ENCODE measurements around the gene SSNA1.

DNA sequence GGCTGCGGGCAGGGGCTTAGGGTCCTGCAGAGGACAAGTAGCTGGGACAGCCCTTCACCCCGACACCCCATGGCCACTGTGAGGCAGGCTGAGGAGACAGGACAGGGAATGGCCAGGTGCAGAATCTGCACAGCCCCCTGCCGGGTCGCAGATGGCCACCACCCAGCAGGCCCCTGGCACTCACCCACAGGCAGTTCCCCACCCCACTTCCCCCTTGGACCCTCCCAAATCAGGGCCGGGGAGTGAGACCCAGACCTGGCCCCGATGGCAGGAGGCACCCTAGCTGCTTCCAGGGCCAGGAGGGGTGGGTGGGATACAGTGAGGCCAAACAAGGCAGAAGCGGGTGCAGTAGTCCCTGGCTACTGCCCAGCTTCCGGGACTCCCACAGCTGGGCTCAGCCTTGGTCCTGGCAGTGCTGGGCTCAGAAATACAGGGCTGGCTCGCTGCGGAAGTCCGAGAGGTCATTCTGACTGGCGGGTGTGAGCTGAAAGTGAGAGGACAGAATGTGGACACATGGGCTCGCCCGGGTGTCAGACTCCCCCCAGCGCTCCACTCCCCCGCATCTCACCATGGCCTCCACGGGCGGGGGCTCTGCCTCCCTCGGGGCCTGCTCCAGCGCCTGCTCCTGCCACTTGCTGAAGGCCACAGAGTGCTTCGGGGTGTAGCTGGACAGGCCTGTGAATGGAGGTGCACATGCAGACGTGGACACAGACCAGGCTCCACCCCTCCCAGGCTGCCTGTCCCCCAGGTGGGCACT lies 3.4 kb downstream of the SSNA1 start:
- TF ChIP-seq, protein P1, sequence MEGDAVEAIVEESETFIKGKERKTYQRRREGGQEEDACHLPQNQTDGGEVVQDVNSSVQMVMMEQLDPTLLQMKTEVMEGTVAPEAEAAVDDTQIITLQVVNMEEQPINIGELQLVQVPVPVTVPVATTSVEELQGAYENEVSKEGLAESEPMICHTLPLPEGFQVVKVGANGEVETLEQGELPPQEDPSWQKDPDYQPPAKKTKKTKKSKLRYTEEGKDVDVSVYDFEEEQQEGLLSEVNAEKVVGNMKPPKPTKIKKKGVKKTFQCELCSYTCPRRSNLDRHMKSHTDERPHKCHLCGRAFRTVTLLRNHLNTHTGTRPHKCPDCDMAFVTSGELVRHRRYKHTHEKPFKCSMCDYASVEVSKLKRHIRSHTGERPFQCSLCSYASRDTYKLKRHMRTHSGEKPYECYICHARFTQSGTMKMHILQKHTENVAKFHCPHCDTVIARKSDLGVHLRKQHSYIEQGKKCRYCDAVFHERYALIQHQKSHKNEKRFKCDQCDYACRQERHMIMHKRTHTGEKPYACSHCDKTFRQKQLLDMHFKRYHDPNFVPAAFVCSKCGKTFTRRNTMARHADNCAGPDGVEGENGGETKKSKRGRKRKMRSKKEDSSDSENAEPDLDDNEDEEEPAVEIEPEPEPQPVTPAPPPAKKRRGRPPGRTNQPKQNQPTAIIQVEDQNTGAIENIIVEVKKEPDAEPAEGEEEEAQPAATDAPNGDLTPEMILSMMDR (IDR thresholded peaks at IDR 0.05; ENCODE audit: low read depth, low read length): no peak
- TF ChIP-seq EZH2phosphoT487 (IDR thresholded peaks at IDR 0.05; ENCODE audit: low read depth): no peak
